Activated CD4-positive, alpha-beta T cell treated with anti-CD3 and anti-CD28 coated beads, Interleukin-2, amount 50 U/mL, for 4 hours (primary cell): Measurements from ENCODE around the gene FRMPD4.
"Not testable (repeated sequence)": the region's sequence is repeated elsewhere in the genome, so short reads cannot be mapped to it uniquely, and the experiment has no call there.

Experiments
- DNase-seq, 2 experiments: peaks; one replicate each; pipeline ENCODE4 v3.0.0-alpha.2; 2020

The FRMPD4 gene

DNA sequence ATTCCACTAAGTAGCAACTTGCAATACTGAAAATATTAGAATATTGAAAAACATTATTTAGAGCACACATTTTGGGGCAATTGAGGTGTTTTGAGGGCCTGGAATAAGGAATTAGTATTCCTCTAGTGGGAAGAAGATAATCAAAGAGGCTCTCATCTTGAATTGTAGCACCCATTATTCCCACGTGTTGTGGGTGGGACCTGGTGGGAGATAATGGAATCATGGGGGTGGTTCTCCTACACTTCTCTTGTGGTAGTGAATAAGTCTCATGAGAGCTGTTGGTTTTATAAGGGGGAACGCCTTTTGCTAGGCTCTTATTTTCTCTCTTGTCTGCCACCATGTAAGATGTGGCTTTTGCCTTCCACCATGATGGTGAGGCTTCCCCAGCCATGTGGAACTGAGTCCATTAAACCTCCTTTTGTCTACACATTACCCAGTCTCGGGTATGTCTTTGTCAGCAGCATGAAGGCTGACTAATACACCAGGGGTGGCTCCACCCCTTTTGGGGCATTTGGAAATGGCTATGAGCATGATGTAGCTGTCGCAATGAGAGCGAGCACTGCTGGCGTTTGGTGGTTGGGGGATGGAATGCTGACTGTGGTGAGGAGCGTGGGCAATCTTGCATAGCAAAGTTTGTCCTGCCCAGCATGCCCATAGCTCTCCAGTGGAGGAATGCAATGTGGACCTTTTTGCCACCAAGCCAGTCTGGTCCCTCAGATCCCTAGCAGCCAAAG is 308.2 kb downstream of the FRMPD4 start:
- no peak for DNase-seq

DNA sequence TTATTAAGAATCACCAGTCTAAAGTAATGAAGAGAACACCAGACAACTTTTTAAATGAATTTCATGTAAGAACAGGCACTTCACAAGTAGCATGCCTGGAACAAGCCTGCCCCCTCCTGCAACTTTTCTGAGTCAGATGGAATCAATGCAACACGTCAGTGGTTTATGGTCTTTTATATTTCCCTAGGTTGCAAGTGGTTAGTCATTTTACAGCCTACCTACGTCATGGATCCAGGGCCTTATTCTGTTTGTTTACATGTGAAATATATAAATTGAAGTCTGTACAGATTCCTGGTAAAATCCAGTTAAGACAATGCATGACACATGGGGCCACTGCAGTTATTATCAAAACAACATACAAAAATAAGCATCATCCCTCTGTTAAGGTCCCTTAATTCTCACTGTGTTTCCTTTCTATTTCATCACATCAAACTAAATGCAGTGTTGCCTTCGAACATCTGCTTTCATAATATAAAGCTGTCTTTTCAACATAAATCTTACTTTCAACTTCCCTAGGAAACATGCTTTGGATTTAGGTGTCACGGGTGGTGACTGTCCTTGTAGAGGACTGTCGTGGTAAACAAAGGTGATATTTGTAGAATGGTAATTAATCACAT is 309.3 kb downstream of the FRMPD4 start:
- DNase-seq: no peak

DNA sequence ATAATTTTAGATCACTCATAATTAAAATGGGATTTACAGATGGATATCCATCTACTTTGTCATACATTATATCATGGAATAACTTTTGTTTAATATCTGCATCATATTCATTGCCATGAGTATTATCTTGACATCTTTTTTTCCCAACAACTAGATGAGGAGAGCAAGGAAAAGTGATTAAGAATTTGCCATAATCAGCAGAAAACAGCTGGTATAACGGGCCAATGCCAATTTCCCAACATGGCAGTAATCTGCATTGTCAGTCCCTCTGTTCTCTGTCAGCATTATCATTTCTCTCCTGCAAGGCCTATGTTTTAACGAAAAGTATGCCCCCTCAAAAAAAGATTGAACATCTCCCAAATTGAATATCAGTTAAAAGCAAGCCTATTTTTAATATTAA is 314.0 kb downstream of the FRMPD4 start:
- no peak for DNase-seq

DNA sequence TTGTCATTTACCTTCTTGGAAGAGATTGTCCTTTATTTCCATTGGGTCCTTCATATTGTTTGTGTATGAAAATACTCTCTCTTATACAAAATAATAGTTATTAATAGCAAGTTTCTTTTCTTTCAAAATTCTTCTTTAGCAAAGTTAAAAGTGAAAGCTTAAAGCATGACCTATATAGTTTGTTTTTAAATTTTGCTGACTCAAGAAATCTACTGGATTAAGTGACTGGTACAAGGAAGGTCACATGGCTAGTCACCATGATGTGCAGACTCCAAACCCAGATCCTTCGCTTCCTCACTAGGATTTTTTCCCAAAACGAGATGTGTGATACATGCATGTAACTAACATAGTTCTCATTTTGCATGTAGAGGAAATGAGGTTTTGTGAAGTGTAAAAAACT is 322.7 kb downstream of the FRMPD4 start:
- DNase-seq: no peak

DNA sequence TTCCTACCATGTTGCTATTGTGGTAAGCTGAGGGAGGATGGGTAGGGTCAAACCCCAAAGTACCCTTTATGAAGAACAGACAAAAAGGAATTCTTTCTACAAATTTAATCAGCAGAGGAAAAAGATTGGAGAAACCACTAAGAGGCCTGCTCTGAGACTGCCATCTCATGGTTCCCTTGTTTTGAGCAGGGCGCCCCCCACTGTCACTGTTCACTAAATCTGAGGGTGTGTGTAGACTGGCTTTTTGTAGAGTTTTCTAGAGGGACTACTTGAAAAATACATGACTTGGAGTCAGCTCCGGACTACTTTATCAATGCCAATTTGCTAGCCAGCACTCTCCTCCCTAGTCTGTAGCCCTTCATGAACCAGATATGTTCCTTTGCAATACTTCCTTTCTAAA is 324.8 kb downstream of the FRMPD4 start:
- DNase-seq: no peak

DNA sequence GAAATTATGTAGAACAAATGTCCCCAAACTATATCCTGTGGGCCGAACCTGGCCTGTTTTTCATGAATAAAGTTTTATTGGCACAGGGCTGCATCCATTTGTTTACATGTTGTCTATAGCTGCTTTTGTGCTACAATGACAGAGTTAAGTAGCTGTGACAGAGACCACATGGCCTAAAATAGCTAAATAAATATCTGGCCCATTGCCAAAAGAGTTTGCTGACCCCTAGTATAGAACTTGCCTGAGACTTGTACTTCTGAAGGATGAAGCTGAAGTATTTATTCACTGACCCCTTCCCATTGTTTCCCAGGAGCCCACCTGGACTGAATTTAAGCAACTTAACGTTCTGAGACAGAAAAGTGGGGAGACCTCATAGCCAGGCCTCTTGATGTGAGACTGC is 325.6 kb downstream of the FRMPD4 start:
- DNase-seq: no peak

DNA sequence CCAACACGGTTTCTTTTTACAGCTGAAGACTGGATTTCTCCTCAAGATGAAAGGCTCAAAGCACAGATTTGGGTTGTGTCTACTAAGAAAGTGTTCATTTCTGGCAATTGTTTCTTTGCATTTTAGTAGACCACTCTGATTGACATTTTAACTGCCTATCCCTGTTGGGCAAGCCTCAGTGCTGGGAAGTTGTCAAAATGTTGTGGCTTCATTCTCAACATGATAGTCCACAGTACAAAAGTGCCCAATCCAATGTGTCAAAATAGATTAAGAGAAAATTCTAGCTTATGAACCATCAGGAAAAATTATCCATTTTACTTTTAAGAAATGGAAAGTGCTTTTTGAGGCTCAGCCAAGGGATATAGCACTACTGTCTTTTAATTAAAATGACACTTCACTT is 329.0 kb downstream of the FRMPD4 start:
- no peak for DNase-seq

DNA sequence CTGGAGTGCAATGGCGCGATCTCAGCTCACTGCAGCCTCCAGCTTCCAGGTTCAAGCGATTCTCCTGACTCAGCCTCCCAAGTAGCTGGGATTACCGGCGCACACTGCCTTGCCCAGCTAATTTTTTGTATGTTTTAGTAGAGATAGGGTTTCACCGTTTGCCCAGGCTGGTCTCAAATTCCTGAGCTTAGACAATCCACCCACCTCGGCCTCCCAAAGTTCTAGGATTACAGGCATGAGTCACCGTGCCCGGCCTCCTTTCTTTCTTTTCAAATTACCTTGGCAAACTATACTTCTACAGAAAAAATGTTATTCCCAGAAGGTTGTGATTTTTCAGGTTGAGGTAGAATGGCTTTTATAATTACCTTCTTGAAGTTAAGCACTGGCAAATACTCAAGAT is 331.0 kb downstream of the FRMPD4 start:
- DNase-seq: no peak

DNA sequence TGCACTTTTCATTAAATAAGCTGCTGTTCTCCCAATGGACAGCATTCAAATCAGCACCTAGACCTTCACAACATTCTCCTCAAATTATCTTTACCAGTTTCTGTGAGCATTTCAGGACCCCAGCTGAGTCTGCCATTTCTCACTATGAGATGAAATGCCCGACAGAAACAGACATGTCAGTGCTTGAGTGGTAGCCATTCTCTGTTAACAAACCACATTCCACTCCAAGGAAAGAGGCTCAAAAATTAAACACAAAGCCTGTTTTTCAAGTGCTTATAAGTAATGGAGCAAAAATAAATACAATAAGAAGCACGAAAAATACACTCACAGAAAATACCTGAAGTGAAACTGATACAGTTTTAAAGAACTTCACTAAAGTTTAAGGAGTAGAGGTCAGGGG is 332.8 kb downstream of the FRMPD4 start:
- no peak for DNase-seq

DNA sequence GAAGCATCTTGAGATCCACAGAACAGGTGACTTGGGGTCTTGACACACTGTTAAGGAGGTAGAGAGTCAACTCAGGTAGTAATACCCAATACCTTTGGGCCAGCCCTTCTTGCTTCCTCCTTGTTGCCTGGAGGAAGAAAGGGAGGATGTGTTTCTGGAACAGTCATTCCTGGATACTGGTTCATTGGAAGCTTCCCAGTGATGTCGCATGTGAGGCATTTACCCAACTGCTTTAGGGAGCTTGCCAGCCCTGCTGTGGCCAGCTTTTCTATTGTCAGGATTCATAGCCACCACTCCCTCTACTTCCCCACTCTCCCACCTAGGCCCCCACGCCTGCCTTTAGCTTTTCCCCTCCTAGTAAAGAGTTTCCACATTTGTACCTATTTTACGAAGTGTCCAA is 342.7 kb downstream of the FRMPD4 start:
- DNase-seq: no peak

DNA sequence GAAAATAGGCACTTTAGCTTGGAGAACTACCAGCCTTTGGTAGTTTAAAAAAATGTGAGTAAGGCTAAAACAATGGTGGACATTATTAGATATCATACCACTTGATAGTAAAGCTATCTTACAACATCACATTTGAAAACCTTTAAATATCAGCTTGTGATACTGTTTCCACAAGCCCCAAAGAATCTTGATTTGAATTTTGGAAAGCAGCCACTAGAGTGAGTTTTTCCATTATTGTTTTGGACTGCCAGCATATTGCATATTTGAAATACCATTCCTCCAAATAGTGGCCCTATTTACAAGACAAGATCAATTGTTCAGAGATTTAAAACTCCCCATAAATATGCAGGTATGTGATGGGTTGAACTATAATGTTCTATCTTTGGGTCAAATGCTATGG is 349.9 kb downstream of the FRMPD4 start:
- DNase-seq: no peak

DNA sequence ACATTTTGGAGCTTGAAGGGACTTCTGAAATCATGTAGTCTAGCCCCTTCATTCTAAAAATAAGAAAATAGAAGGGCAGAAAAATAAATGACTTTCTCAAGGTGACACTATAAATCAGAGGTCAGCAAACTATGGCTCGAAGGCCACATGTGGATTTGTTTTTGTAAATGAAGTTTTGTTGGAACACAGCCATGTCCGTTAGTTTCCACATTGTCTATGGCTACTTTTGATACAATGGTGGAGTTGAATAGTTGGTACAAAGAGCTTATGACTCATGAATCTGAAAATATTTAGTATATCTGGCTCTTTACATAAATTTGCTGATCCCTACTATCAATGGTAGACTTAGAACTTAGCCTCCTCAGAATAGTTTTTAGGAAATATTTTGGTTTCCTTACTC is 350.5 kb downstream of the FRMPD4 start:
- no peak for DNase-seq

DNA sequence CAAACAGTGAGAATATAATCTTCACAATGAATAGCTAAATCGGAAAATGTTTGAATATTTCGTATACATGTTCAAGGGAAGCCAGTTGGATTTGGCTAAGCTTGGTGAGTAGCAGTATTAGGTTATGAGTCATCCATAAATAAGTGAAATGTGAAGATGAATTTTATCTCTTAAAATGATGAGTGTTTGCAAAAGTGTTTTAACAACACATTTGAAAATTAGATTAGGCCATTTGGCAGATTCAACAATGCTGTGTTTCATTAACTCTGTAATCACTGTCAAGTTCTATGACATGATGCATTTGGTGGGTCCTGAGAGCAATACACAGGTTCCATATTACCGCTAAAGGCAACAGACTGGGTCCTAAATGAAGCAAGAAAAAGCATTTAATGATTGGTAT is 351.1 kb downstream of the FRMPD4 start:
- no peak for DNase-seq

DNA sequence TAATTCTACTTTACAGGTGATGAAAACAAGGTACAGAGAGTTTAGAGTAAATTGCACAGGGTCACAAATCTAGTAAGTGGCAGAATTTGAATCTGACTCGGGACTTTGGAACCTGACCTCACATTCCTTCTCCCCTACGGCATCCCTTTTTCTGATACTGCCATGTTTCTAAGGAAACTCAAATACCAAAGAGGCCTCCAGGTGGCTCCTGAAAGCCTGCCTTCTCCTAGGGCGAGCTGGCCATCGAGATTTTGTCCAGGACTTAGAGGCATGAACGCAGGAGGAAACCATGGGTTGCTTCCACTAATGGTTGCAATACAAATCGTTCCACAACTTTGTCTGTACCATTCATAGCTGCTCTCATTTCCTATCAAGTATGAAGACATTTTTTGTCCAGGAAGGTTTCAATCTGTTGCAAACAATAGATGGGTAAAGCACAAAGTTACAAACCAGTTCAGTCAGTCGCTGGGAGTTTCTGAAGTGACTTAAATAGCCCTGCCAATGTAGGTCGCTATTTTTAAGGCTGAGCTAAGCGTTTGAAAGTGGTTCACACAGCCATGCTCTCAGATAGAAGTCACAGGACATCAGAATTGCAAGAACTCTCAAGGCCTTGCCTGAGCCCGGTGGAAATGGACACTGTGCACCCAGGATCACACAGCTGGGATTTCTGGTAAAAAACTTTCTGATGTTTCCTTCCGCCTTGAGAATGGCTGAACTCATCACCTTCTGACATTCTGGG is 356.3 kb downstream of the FRMPD4 start:
- no peak for DNase-seq

DNA sequence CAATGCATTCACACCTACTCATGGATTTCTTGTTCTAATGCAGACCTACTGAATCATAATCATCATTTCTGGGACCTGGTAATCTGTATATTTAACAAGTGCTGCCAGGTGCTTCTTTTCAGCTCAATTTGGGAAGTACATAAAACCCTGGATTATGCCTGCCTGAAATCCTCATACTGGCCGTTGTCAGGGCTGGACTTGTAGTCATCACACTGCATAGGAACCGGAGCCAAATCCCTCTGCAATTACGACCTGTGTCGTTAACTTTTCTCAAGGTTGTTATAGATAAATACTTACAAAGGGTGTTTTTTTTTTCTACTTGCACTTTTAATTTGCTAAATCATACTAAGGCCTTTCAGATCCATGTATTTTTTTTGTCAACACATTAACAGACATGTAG is 358.1 kb downstream of the FRMPD4 start:
- no peak for DNase-seq

DNA sequence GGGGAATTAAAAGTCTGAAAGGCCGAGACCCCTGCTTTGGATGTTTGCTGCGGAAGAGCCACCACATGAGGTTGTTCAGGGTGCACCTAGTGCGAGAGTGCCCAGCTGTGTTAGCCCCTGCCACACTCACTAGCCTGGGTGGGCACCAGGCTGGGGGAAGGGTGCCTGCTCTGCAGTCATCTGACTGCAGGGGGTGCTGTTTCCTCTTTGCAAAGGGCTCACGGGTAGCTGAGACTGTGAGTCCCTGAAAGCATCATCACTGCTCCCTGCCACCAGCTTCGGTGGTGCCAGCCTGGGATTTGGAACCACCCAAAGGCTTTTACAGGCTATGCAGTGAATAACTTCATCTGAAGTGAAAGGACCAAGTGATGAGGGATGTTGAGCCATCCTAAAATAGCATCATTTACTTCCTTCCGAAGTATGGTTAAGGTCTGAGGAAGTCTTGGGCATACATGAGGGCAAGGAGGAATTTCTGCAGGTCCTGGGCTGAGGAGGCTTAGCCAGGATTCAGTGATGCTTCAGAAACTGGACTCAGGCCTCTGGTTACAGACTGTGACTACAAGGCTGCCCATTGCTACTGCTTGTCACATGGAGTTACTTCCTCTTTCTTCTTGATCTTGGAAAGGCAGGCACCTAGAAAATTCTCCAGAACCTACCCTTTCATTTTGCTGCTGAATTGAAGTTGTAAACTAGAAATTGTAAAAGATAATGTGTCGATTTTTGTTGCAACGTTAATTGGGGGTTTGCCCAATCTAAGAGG is 359.7 kb downstream of the FRMPD4 start:
- no peak for DNase-seq

DNA sequence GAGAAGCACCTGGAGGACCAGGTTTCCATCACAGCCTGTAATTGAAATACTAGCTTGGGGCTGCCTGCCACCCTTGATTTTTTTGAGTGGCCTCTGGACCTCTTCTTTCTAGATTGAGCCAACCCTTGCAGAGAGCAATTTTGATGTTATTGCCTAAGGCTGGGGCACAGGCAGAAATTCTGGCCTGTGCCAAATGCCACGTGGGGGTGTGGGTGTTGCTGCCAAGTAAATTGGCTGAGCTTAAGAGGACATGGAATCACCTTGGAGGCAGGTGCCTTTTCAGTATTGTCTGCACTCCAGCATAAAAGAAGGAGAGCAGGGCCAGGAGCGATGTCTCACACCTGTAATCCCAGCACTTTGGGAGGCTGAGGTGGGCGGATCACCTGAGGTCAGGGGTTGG is 366.9 kb downstream of the FRMPD4 start:
- no peak for DNase-seq

DNA sequence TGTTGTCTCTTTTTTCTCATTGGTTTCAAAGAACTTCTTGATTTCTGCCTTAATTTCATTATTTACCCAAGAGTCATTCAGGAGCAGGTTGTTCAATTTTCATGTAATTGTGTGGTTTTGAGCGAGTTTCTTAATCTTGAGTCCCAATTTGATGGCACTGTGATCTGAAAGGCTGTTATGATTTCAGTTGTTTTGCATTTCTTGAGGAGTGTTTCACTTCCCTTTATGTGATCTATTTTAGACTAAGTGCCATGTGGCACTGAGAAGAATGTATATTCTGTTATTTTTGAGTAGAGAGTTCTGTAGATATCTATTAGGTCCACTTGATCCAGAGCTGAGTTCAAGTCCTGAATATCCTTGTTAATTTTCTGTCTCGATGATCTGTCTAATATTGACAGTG is 377.1 kb downstream of the FRMPD4 start:
- not testable (repeated sequence) for DNase-seq

DNA sequence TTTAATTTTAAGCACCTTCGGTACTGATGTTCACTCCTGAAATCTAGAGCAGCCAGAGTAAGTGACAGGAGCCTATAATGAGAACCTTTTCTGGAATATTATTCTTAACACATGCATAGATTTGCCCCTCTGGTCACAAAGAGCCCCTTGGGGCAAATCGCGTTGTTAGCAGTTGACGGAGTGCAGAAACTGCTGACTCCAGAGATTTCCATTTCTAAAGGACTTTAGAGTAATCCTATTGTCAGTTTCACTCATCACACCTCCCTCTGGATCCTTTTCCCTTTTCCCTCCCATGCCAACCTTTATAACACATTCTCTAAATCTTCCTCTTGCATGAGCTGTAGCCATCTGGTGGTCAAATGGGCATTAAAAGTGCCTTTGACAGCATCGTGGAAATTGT is 388.0 kb downstream of the FRMPD4 start:
- no peak for DNase-seq

DNA sequence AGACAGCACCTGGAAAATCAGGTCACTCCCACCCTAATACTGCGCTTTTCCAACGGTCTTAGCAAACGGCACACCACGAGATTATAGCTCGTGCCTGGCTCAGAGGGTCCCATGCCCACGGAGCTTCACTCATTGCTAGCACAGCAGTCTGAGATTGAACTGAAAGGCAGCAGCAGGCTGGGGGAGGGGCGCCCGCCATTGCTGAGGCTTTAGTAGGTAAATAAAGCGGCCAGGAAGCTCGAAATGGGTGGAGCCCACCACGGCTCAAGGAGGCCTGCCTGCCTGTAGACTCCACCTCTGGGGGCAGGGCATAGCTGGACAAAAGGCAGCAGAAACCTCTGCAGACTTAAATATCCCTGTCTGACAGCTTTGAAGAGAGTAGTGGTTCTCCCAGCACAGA is 399.8 kb downstream of the FRMPD4 start:
- DNase-seq: not testable (repeated sequence)

DNA sequence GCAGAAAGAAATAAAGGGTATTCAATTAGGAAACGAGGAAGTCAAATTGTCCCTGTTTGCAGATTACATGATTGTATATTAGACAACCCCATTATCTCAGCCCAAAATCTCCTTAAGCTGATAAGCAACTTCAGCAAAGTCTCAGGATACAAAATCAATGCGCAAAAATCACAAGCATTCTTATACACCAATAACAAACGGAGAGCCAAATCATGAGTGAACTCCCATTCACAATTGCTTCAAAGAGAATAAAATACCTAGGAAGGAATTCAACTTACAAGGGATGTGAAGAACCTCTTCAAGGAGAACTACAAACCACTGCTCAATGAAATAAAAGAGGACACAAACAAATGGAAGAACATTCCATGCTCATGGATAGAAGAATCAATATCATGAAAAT is 404.0 kb downstream of the FRMPD4 start:
- DNase-seq: not testable (repeated sequence)

DNA sequence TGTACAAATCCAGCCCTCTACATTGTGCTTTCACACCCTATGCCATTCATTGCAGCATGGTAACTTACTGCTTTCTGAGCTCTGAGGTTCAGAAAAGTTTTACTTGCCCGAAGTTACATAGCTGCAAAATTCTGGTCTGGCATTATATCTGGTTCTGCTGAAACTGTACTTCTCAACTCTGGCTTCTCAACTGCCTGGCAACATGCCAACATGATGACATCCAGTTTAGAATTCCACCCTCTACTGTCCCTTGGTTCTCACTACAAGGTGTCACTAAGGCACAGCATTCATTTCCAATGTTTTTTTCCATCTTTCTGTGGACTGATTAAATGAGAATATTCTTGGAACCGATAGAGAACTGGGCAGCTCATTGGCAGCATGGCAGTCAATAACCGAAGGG is 410.1 kb downstream of the FRMPD4 start:
- no peak for DNase-seq

DNA sequence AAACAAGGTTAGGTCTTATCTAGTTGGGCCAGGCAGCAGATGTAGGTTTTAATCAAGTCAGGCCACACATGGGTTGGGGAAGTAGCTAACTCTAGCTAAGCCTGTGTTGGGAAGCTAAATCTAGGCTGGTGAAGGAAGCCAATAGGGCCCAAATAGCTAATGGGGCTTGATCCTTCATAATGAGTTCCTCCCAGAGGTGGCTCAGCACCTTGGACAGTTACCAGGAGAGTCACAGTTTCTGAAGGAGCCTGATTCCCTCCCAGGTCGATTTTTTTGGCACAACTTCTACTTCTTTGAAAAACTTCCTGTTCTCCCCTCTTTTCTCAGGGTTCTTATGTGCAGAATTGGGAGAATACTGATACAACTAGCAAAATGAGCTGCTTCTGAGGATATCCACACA is 410.5 kb downstream of the FRMPD4 start:
- DNase-seq: no peak

DNA sequence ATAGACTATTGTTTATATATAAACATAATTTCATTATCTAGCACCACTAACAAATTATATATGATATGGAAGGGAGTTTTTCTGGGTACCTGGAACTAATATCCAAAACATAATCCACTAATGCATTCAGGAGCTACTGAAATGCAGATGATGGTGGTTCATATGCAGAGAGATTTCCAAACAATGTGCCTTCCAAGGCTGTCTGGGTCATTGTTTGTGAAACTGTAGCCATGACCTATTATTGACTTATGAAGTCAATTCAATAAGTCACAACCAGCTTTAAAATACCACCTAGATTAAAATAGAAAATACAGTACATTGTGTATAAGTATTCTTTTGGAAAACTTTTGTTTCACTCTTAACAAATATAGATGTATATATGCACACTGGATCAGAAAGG is 415.9 kb downstream of the FRMPD4 start:
- DNase-seq: no peak
